Measurements from ENCODE around the gene SMARCD2.
"Not testable (repeated sequence)": the region's sequence is repeated elsewhere in the genome, so short reads cannot be mapped to it uniquely, and the experiment has no call there.

The SMARCD2 gene

GRCh38 chr17:63800783-63801182, 41.7 kb downstream of the SMARCD2 start:
- TF ChIP-seq EZH2phosphoT487 (IDR thresholded peaks at IDR 0.05; ENCODE audit: low read length) = no peak
- TF ChIP-seq CTCF (IDR thresholded peaks at IDR 0.05; ENCODE audit: low read length) = no peak
- TF ChIP-seq EZH2 (optimal IDR thresholded peaks at IDR 0.05; ENCODE audit: low read depth, low read length) = no peak
- Histone ChIP-seq H3K4me3 (ENCODE audit: low read length) (no peak overlapping the region), H4K20me1 (ENCODE audit: insufficient read depth, low read length) (no peaks in the 10 kb centered on the region), H3K9ac (ENCODE audit: low read length) (no peak overlapping the region), H3K9me3 (replicated peaks; ENCODE audit: insufficient read depth, low read length) (no peaks in the 10 kb centered on the region), H3K4me1 (ENCODE audit: low read length) (no peaks in the 10 kb centered on the region), H3K27me3 (replicated peaks; ENCODE audit: insufficient read depth, low read length) (no peaks in the 10 kb centered on the region), H3K9me2 (replicated peaks; ENCODE audit: insufficient read depth, low read length) (no peaks in the 10 kb centered on the region), H3K79me2 (ENCODE audit: low read length) (peaks cover 54% of the 10 kb centered on the region), H3K27ac (ENCODE audit: low read length) (no peak overlapping the region), H3F3A (ENCODE audit: insufficient read depth, low read length) (no peaks in the 10 kb centered on the region), H3K4me2 (ENCODE audit: low read depth, low read length) (no peak overlapping the region), H2AFZ (ENCODE audit: low read length) (no peak overlapping the region), H3K36me3 (replicated peaks; ENCODE audit: insufficient read depth, low read length) (peaks cover 29% of the 10 kb centered on the region)
- DNase-seq = no peak

- Histone ChIP-seq H3K36me3 (replicated peaks; ENCODE audit: insufficient read depth, low read length) (peaks cover 30% of the 10 kb centered on the region), H3K4me1 (ENCODE audit: low read length) (no peaks in the 10 kb centered on the region), H3K9me3 (replicated peaks; ENCODE audit: insufficient read depth, low read length) (no peaks in the 10 kb centered on the region), H3K79me2 (ENCODE audit: low read length) (peaks cover 72% of the 10 kb centered on the region), H2AFZ (ENCODE audit: low read length) (no peak overlapping the region), H3K9ac (ENCODE audit: low read length) (no peak overlapping the region), H3F3A (ENCODE audit: insufficient read depth, low read length) (no peaks in the 10 kb centered on the region), H3K9me2 (replicated peaks; ENCODE audit: insufficient read depth, low read length) (no peaks in the 10 kb centered on the region), H3K27me3 (replicated peaks; ENCODE audit: insufficient read depth, low read length) (no peaks in the 10 kb centered on the region), H3K27ac (ENCODE audit: low read length) (no peak overlapping the region), H4K20me1 (ENCODE audit: insufficient read depth, low read length) (no peaks in the 10 kb centered on the region), H3K4me2 (ENCODE audit: low read depth, low read length) (no peak overlapping the region), H3K4me3 (ENCODE audit: low read length) (no peak overlapping the region)
- no peak for TF ChIP-seq EZH2phosphoT487 (IDR thresholded peaks at IDR 0.05; ENCODE audit: low read length)
- no peak for TF ChIP-seq EZH2 (optimal IDR thresholded peaks at IDR 0.05; ENCODE audit: low read depth, low read length)
- TF ChIP-seq CTCF (IDR thresholded peaks at IDR 0.05; ENCODE audit: low read length) = no peak
- DNase-seq = no peak
Measured at GRCh38 chr17:63798572-63799106, 43.8 kb downstream of the SMARCD2 start.

GRCh38 chr17:63796375-63796774, 46.1 kb downstream of the SMARCD2 start:
- H3K36me3 ChIP-seq (replicated peaks; ENCODE audit: insufficient read depth, low read length) = peaks cover 32% of the 10 kb centered on the region

GRCh38 chr17:63792055-63792729, 50.3 kb downstream of the SMARCD2 start:
- no peak overlapping the region for H2AFZ ChIP-seq (ENCODE audit: low read length)
- no peak for TF ChIP-seq CTCF (IDR thresholded peaks at IDR 0.05; ENCODE audit: low read length)
- no peak for TF ChIP-seq EZH2phosphoT487 (IDR thresholded peaks at IDR 0.05; ENCODE audit: low read length)
- TF ChIP-seq EZH2 (optimal IDR thresholded peaks at IDR 0.05; ENCODE audit: low read depth, low read length) = no peak
- H3K9ac ChIP-seq (ENCODE audit: low read length) = no peak overlapping the region
- no peak overlapping the region for H3K4me2 ChIP-seq (ENCODE audit: low read depth, low read length)
- no peaks in the 10 kb centered on the region for H3F3A ChIP-seq (ENCODE audit: insufficient read depth, low read length)
- no peaks in the 10 kb centered on the region for H3K9me2 ChIP-seq (replicated peaks; ENCODE audit: insufficient read depth, low read length)
- H3K4me1 ChIP-seq (ENCODE audit: low read length) = no peaks in the 10 kb centered on the region
- DNase-seq = no peak
- no peaks in the 10 kb centered on the region for H3K27me3 ChIP-seq (replicated peaks; ENCODE audit: insufficient read depth, low read length)
- H3K27ac ChIP-seq (ENCODE audit: low read length) = no peak overlapping the region
- H3K36me3 ChIP-seq (replicated peaks; ENCODE audit: insufficient read depth, low read length) = peaks cover 17% of the 10 kb centered on the region
- peaks cover 9% of the 10 kb centered on the region; the same call in 1 of the 2 replicates for H4K20me1 ChIP-seq (ENCODE audit: insufficient read depth, low read length)
- H3K4me3 ChIP-seq (ENCODE audit: low read length) = no peak overlapping the region
- H3K79me2 ChIP-seq (ENCODE audit: low read length) = peaks cover 86% of the 10 kb centered on the region
- H3K9me3 ChIP-seq (replicated peaks; ENCODE audit: insufficient read depth, low read length) = no peaks in the 10 kb centered on the region

More at GRCh38 chr17:63796375-63796774, 46.1 kb downstream of the SMARCD2 start:
- H3K9ac ChIP-seq (ENCODE audit: low read length); H2AFZ ChIP-seq (ENCODE audit: low read length); DNase-seq; H3K9me2 ChIP-seq (replicated peaks; ENCODE audit: insufficient read depth, low read length); H3K4me2 ChIP-seq (ENCODE audit: low read depth, low read length); H3K27ac ChIP-seq (ENCODE audit: low read length); H3F3A ChIP-seq (ENCODE audit: insufficient read depth, low read length); H3K27me3 ChIP-seq (replicated peaks; ENCODE audit: insufficient read depth, low read length); H4K20me1 ChIP-seq (ENCODE audit: insufficient read depth, low read length); H3K4me3 ChIP-seq (ENCODE audit: low read length); H3K9me3 ChIP-seq (replicated peaks; ENCODE audit: insufficient read depth, low read length); H3K4me1 ChIP-seq (ENCODE audit: low read length): not testable (repeated sequence)
- H3K79me2 ChIP-seq (ENCODE audit: low read length) = peaks cover 87% of the 10 kb centered on the region
